GM18526 (cell line): ENCODE data around the gene CRIP1.

Experiments used
- POLR2A ChIP-seq: IDR thresholded peaks from 3 replicates; pipeline ENCODE4 v1.6.1; 2011; ENCODE audit not compliant: insufficient read length; ENCODE audit errors: extremely low read depth

CRIP1 gene

DNA sequence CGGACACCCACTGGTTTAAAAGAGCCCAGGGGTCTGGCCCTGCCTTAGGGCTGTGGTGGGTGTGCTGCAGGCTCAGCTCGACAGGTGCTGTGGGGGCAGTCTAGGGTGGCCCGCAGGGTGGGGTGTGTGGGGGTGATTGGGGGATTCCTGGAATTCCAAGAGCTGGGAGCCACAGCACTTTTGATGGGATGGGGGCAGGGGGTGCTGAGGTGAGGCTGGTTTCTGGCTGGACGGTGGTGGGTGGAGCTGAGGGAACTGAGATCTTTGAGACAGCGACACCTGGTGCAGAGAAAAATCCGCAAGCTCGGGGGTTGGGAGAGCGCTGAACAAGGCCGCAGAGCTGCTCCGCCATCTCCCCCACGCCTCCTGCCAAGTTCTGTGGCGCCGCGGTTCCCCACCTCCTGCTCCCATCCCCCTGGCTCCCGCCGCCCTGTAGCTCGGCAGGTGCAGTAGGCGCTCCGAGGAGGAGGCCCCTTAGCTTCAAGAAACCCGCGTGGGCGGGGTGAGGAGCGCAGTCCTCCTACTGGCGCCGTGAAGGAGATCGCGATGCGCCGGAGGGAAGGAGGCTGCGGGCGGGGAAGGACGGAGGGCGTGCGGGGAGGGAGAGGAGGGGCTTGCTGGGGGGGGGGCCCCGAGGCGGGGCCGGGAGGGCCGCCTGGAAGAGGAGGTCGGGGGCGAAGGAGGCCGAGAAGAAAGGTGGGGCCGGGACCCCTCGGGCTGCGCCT is 3.0 kb downstream of the CRIP1 start:
- TF ChIP-seq POLR2A, result peak; percentile 30

DNA sequence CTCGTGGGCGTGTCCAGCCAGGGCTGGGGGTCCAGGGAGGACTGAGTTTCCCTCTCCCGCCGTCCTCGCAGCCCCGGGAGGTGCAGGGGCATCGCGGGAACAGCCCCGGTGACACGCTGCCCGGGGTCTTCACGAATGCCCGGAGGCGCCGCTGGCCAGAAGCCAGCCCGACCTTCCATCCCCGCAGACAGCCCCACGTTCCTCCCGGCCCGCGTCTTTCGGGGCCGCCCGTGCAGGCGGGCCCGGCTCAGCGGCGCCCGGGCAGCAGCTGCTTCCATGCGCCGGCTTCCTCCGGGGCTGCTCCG is 3.5 kb downstream of the CRIP1 start:
- no peak for TF ChIP-seq POLR2A

DNA sequence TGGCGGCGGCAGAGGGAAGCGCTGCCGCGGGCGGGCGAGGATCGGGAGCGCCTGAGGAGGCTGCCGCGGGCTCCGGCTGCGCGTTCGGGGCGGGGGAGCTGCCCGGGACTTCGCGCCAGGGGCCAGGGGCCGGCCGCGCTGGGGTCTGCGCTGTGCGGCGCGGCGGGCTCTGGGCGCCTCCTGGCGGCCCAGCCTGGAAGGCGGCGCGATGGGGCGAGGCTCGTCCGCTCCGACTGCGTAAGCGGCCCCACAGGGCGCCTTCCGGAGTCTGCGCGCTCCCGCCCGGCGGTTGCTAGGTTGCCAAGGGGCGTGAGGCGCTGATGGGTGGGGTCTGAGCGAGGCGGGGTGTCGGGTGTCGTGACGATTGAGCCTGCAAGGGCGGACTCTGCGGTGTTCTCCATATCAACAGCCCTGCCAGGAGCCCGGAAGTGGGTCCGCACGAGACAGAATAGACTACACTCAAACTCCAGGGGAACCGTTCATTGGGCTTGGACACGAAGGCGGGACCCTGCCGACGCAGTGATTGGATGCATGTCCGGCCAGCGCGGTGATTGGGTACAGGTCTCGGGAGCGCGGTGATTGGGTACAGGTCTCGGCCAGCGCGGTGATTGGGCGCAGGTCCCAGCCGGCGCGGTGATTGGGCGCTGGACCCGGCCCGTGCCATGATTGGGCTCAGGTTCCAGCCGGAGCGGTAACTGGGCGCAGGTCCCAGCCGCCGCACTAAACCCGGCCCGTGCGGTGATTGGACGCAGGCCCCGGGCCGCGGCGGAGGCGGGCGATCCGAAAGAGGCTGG is 4.1 kb downstream of the CRIP1 start, which contains the start of gene TEDC1:
Gene TEDC1 (plus strand): TSS at position 675 of the 794 bp plus-strand sequence. CDS start 130 bp downstream, outside the sequence.
- TF ChIP-seq POLR2A, result peak; percentile 77

DNA sequence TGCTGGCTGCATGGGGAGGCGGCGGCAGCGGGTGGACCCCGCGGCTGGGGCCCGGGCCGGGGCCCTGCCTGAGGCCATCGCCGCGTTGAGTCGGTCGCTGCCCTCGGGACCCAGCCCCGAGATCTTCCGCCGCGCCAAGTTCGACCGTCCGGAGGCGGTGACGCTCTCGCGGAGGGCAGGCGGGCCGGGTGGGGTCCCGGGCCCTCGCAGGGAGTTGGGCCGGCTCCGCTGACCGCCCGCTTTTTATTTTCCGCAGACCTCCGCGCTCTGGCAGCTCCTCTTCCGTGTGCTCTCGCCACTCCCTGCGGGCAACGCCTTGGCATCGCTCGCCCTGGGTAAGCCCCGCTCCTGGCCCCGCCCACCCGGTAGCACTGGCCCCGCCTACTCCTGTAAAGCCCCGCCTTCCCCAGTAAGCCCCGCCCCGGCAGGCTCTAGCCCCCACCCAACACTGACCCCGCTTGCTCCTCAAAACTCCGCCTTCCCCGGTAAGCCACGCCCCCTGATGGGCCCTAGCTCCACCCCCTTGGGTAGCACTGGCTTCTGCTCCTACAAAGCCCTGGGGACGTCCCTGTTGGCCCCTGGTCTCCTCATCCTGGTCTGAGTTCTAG is 4.8 kb downstream of the CRIP1 start:
- peak; percentile 50 for TF ChIP-seq POLR2A

DNA sequence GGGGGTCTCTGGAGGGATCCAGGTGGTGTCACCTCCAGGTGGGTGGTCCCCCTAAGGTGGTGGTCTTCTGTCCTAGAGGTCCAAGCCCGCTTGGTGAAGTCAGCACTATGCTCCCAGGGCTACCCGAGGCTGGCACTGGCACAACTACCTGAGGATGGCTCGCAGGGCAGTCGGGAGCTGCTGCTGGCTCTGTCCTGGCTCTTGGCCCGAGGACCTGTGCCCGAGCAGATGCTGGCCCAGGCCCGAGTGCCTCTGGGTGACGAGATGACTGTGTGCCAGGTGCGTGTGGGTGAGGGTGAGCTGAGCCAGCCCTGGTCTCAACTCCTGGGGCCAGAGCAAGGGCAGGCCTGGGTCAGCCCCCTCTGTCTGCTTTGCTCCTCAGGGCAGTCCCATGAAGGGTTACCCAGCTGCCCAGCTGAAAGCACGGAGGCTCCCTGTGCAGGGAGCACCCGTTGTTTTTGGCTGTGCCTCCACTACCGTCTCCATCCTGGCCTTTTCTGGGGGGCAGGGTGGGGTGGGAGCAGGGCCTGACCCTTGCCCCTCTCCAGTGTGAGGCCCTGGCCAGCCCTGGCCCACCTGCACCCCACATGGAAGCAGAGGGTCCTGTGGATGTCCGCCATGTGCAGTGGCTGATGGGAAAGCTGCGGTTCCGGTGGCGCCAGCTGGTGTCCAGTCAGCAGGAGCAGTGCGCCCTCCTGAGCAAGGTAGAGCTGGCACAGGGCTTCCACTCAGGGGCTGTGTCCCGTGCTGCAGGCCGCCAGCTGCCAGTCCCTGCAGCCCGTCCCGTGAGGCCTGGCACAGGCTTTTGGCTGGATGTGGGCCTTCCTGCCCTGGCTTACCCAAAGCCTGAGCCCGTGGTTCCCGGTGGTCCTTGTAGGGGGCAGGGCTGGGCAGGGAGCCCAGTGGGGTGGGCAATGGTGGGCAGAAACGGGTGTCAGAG is 5.6 kb downstream of the CRIP1 start:
- no peak for TF ChIP-seq POLR2A

DNA sequence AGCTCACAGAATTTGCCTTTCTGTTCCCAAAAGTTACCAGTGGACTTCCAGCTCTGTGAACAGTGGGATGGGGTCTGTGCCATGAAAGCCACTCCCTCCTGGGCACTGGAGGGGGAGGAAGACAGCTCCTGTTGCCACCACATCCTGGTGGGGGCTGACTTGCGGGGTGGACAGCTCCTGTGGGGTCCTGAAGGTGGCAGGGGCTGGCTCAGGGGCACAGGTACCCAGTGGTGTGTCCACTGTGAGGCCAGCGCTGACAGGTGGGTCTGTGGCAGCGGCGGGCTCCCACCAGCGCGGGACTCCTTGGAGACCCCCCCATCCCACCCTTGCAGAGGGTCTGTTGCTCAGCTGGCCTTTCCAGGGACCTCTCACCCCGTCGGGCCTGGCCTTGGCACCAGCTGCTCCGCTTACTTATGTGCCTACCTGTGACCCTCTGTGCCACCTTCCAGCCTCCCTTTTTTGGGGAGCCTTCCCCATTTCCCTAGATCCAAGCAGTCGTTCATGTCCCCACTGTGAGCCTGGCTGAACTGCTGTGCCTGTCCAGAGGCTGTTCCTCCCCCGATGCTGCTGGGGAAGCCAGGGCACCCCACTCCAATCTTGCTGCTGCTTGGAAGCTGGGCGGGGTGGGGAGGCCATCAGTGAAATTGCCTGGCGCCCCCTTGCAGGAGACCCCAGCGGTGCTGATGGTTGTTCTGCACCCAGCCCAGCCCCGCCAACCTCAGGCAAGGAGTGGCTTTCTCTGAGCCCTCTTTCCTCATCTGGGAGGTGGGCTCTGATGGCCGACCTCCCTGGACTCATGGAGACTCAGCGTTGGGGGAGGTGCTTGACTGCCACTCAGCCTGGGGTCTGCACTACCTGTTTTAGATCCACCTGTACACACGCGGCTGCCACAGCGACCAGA is 6.5 kb downstream of the CRIP1 start:
- TF ChIP-seq POLR2A, result no peak

DNA sequence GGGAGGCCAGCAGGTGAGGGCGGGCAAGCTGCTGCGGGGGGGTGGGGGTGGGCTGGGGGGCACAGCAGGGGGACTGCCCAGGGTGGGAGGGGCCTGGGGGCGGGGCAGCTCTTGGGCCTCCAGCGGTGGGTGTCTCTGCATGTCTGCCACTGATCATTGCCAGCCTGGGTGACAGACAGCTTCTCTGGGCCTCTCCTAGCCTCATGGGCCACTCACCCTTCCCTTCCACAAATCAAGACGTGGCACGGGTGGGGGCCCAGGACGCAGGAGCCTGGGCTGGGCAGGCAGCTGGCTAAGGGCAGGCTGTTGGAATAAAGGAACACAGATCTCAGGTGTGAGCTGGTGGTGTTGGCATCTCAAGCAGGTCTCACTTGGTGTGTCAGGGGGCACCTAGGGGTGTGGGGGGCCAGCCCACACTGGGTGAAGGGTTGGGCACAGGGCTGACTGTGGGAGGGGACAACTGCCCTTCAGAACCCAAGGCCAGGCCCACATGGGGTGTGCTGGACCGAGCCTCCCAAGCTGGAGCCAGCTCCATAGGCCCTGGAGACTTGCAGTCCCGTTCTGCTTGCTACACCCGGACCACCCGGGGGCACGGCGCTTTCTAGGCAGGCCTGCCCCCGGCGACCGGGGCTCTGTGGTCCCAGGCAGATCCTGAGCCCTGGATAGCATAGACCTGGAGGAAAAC is 7.4 kb downstream of the CRIP1 start:
- TF ChIP-seq POLR2A, result no peak

DNA sequence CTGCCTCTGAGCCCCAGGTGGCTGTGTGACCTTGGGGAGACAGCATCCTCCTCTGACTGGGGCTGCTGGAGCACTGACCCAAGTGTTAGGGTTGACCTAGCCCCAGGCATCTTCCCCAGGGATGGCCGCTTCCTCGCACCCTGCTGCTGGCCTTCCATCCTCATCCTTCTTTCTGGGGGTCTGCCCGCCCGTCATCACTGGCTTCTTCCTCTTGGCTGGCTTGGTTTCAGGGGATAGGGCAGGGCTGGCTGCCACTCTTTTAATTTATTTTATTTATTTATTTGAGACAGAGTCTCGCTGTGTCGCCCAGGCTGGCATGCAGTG is 7.9 kb downstream of the CRIP1 start:
- TF ChIP-seq POLR2A, result no peak

DNA sequence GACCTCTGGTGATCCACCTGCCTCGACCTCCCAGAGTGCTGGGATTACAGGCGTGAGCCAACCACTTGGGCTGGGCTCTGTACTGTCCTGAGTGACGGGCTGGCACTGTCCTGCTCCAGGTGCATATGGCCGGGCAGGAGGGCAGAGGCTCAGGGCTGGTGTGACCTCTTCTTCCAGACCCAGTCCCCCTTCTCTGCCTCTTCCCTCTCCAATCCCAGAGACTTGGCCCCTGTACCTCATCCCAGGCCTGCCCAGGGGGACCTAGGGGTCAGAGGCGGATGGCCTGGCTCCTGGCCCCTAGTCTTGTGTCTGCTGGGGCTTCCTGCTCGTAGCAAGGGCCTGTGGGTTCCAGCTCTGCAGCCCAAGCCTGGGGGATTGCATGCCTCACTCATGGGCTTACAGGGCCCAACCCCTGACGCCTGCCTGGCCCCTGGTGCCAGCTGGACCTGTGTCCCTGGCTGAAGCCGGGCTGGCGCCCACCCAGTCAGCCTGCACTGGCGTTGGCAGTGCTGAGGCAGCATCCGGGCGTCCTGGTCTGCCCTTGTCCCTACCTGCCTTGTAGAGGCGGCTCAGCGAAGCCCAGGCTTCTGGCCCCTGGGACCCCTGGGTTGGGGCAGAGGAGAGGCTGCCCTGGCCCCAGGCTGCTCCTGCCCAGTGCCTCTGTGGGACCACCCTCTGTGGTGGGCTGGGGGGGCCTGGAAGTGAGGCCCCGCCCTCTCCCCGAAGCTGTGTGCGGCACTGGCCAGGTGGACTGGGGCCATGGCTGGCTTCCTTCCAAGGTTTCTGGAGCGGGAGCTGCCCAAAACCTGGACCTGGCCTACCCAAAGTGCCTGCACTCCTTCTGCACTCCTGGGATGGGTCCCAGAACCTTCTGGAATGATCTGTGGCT is 8.7 kb downstream of the CRIP1 start:
- TF ChIP-seq POLR2A, result no peak

DNA sequence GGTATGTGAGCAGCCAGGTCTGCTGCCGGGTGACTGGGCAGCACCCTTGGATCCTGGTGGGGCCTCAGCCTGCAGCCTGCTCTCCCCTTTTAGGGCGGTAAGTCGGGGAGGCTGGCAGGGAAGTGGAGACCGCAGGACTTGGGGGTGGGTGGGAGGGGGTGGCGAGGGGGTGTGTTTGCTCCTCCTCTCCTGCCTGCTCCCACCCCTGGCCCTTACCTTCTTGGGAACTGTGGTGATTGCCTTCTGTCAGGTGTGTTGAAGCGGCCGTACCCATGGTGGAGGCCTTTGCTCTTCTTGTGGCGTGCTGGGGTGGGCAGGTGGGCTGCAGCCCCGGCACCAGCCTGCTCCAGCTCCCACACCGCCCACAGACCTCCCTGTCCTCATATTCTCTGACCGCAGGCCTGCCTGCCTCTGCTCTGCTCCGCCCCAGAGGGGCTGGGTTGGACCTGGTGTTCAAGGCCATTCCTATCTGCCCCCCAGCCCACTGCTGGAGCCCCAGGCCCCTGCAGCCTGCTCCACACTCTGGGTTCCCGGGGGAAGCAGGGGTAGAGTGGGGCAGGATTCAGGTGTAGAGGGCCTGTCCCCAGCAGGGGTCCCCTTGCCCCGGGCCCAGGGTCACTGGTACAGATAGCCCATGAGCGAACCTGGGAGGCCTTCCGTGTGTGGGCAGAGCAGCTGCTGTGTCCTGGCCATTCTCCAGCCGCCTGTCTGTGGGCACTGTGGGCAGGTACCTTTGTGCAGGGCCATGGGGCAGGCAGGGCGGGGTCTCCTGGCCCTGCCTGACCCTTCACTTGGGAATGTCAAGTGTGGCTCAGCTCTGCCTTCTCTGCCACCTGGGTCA is 9.5 kb downstream of the CRIP1 start:
- TF ChIP-seq POLR2A, result no peak

DNA sequence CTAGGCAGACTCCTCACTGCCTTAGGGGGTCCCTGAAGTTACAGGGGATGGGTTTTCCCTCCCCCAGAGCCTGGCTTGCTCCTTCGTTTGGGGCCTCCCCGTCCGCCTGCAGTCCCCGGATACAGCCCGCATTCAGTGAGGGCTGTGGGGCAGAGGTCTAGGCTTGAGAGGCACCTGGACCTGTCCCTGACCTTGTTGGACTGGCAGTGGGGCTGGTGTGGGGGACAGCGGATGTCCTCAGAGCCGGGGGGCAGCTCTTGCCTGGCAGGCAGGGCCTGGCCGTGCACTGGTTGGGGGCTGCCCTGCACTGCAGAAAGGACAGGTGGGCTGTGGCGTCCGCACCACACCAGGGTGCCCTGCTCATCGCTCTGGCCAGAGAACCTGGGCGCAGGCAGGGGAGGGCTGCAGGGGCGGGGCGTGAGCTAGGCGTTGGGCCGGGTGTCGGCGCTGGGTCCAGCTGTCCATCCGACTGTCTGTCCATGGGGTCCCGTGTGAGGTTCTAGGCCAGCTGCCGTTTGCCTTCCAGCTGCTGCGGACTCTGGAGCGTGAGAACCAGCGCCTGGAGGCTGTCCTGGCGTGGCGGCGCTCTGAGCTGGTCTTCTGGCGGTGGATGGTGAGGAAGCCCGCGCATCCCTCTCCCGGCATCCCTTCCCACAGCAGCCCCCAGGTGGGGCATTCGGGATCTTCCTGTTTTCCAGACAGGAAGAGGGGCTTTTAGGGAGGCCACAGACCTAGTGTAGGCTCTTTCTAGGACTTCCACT is 10.3 kb downstream of the CRIP1 start:
- TF ChIP-seq POLR2A, result no peak

DNA sequence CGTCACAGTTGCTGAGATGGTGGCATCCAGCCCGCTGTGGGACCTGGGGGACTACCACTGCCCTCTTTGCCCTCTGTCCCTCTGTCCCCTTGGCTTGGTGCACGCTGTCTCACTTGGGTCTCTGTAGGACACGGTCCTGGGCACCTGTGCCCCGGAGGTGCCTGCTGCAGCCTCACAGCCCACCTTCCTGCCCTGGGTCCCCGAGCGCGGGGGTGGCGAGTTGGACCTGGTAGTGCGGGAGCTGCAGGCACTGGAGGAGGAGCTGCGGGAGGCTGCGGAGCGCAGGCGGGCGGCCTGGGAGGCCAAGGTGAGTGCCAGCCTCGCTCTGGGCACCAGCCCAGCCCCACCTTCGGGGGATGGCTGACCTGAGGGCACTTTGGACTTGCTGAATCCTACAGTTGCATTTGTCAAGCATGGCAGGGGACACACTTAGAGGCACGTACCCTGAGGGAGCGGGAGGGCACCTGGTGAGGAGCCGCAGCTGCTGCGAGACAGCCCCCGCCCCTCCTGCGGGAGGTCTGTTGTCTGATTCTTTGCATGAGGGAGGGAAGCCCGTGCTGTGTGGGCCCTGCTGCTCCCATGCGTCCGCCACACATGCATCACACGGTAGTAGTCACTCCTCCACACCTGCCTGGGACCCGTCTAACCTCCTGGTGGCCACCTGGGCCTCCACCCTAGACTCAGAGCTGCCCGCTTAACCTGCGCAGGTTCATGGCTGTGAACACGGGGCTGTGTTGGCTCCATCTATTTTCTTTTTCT is 11.2 kb downstream of the CRIP1 start:
- no peak for TF ChIP-seq POLR2A
